Measurements from ENCODE around the gene MED29.

DNA sequence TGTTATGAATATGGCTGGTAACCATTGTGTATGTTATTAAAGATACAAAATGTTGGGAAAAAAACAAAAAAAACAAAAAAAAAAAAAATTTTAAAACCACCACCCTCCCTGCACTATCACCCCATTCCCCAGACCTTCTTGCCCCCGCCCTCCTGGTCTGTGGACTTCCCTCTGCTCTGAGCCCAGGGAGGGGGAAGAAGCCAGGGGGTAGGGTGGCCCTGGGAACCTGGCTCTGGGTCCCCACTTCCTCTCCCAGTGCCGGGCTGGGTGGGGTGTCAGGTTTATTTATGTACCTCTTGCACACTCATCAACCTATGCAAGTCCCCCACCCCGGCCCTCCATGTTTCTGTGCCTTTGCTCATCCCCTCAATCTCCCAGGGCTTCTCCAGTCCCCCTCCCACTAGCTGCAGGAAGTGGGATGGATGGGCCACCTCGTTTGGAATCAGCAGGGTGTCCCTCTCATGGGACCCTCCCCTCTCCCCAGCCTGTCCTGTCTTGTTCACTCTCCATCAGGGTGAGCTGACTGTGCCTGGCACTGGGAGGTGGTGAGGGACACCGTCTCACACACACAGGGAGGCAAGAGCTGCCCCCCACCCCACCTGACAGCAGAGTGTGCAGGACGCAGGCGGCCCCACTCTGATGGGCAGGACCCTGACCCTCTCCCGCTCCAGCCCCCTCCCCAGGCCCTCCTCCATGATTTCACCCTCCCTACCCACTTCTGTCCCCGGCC lies 6.2 kb upstream of the MED29 start:
- TF ChIP-seq, protein P1, sequence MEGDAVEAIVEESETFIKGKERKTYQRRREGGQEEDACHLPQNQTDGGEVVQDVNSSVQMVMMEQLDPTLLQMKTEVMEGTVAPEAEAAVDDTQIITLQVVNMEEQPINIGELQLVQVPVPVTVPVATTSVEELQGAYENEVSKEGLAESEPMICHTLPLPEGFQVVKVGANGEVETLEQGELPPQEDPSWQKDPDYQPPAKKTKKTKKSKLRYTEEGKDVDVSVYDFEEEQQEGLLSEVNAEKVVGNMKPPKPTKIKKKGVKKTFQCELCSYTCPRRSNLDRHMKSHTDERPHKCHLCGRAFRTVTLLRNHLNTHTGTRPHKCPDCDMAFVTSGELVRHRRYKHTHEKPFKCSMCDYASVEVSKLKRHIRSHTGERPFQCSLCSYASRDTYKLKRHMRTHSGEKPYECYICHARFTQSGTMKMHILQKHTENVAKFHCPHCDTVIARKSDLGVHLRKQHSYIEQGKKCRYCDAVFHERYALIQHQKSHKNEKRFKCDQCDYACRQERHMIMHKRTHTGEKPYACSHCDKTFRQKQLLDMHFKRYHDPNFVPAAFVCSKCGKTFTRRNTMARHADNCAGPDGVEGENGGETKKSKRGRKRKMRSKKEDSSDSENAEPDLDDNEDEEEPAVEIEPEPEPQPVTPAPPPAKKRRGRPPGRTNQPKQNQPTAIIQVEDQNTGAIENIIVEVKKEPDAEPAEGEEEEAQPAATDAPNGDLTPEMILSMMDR (IDR thresholded peaks at IDR 0.05) = no peak
- no peak for TF ChIP-seq POLR2AphosphoS5 (IDR thresholded peaks at IDR 0.05; ENCODE audit: insufficient read depth in 1 of 2, low read depth in 1 of 2)
